IMR-90 (cell line): ENCODE data around the gene TNIP1. TPM values are rescaled to one million over a fixed set of nuclear protein-coding genes. Genes with fewer than 3 reads are reported as not detected.

Experiments
- ATAC-seq: fragments of 200-7000 bp; cut with Tn5 transposase; 2 replicates; pipeline ENCODE4 v1.9.1; 2020; ENCODE audit warnings: low read depth, mild to moderate bottlenecking, moderate library complexity
- BruUV-seq: library from RNA; stranded (reverse); fragments of 400-500 nt; replicated peaks from 2 replicates; lab custom pipeline; 2021; lab: Mats Ljungman, UMichigan
- CTCF ChIA-PET: fragments of 300-600 bp; formaldehyde crosslinking; extraction: SDS; loops from one replicate; lab custom pipeline; 2021; ENCODE audit warnings: antibody characterized with exemption; lab: Yijun Ruan, JAX
- POLR2A ChIA-PET: fragments of 300-600 bp; sonication (Branson Sonifier 250); formaldehyde crosslinking; loops from one replicate; lab custom pipeline; 2022; ENCODE audit warnings: antibody characterized with exemption; ENCODE audit not compliant: unreplicated experiment; lab: Charles Lee
- DNase-seq: peaks from one replicate; pipeline ENCODE4 v3.0.0; 2013
- H2AFZ ChIP-seq: replicated peaks from 2 replicates; pipeline ENCODE3; 2013; ENCODE audit warnings: low read length, mild to moderate bottlenecking; ENCODE audit not compliant: poor library complexity
- H2AK5ac ChIP-seq: 2 replicates; pipeline ENCODE4 v1.6.1; 2013; ENCODE audit warnings: low read depth, low read length, inconsistent platforms
- H2AK9ac ChIP-seq: replicated peaks from 2 replicates; pipeline ENCODE3; 2013; ENCODE audit warnings: mild to moderate bottlenecking, low read depth, low read length, moderate library complexity; ENCODE audit not compliant: poor library complexity
- H2BK120ac ChIP-seq: 2 replicates; pipeline ENCODE4 v1.6.1; 2013; ENCODE audit warnings: low read depth, low read length, inconsistent platforms
- H2BK15ac ChIP-seq: 3 replicates; pipeline ENCODE4 v1.6.1; 2013; ENCODE audit warnings: low read depth, low read length, inconsistent platforms
- H2BK20ac ChIP-seq: 2 replicates; pipeline ENCODE4 v1.6.1; 2013; ENCODE audit warnings: low read depth, mild to moderate bottlenecking, inconsistent platforms, low read length, moderate library complexity
- H2BK5ac ChIP-seq: 2 replicates; pipeline ENCODE4 v1.6.1; 2013; ENCODE audit warnings: mild to moderate bottlenecking, low read depth, low read length, inconsistent platforms; ENCODE audit not compliant: poor library complexity, severe bottlenecking
- H3K14ac ChIP-seq: replicated peaks from 2 replicates; pipeline ENCODE4 v1.6.1; 2013; ENCODE audit warnings: low read depth, low read length, inconsistent platforms
- H3K18ac ChIP-seq: 2 replicates; pipeline ENCODE4 v1.6.1; 2013; ENCODE audit warnings: low read depth, low read length, control low read depth
- H3K23ac ChIP-seq: 2 replicates; pipeline ENCODE4 v1.6.1; 2013; ENCODE audit warnings: low read depth, low read length, inconsistent platforms
- H3K27ac ChIP-seq: 2 replicates; pipeline ENCODE4 v1.5.1; 2013; ENCODE audit warnings: mild to moderate bottlenecking, control low read depth, low read length; ENCODE audit not compliant: insufficient read depth
- H3K27me3 ChIP-seq: 2 replicates; pipeline ENCODE4 v1.6.1; 2013; ENCODE audit warnings: low read length; ENCODE audit not compliant: control insufficient read depth, insufficient read depth
- H3K36me3 ChIP-seq: 2 replicates; pipeline ENCODE4 v1.6.1; 2013; ENCODE audit warnings: low read length, mixed read lengths; ENCODE audit not compliant: control insufficient read depth, insufficient read depth
- H3K4ac ChIP-seq: 2 replicates; pipeline ENCODE4 v1.6.1; 2013; ENCODE audit warnings: low read depth, low read length, inconsistent platforms
- H3K4me1 ChIP-seq: 2 replicates; pipeline ENCODE4 v1.6.1; 2013; ENCODE audit warnings: low read length, mixed read lengths; ENCODE audit not compliant: control insufficient read depth, insufficient read depth
- H3K4me2 ChIP-seq: 2 replicates; pipeline ENCODE4 v1.6.1; 2013; ENCODE audit warnings: low read depth, mild to moderate bottlenecking, control low read depth, low read length, moderate library complexity
- H3K4me3 ChIP-seq: 2 replicates; pipeline ENCODE4 v1.5.1; 2013; ENCODE audit warnings: low read depth, mild to moderate bottlenecking, control low read depth, low read length, moderate library complexity; ENCODE audit not compliant: insufficient read depth
- H3K56ac ChIP-seq: 2 replicates; pipeline ENCODE4 v1.6.1; 2013; ENCODE audit warnings: low read length, inconsistent platforms; ENCODE audit not compliant: insufficient read depth; ENCODE audit errors: extremely low read depth
- H3K79me1 ChIP-seq, 2 experiments: 2 replicates each; pipeline ENCODE4 v1.6.1; 2013; ENCODE audit warnings: low read length in 2 of 2, inconsistent platforms in 1 of 2, low read depth in 1 of 2
- H3K9ac ChIP-seq: 2 replicates; pipeline ENCODE4 v1.6.1; 2013; ENCODE audit warnings: low read depth, low read length, control low read depth
- H3K9me1 ChIP-seq: 2 replicates; pipeline ENCODE4 v1.6.1; 2013; ENCODE audit warnings: low read length, inconsistent platforms; ENCODE audit not compliant: insufficient read depth
- H3K9me3 ChIP-seq: 2 replicates; pipeline ENCODE4 v1.6.1; 2013; ENCODE audit warnings: low read length; ENCODE audit not compliant: control insufficient read depth, insufficient read depth
- H4K20me1 ChIP-seq: 2 replicates; pipeline ENCODE4 v1.6.1; 2013; ENCODE audit warnings: low read length, inconsistent platforms; ENCODE audit not compliant: insufficient read depth
- H4K5ac ChIP-seq: 2 replicates; pipeline ENCODE4 v1.6.1; 2013; ENCODE audit warnings: mild to moderate bottlenecking, low read depth, low read length, control low read depth
- H4K8ac ChIP-seq, 2 experiments: 2 replicates each; pipeline ENCODE4 v1.6.1; 2013; ENCODE audit warnings: low read depth in 2 of 2, low read length in 2 of 2, control low read depth in 1 of 2, inconsistent platforms in 1 of 2
- H4K91ac ChIP-seq: 2 replicates; pipeline ENCODE4 v1.6.1; 2013; ENCODE audit warnings: low read depth, low read length, inconsistent platforms; ENCODE audit not compliant: insufficient read depth
- BHLHE40 ChIP-seq: fragments of 150-350 bp; IDR thresholded peaks from 2 replicates; pipeline ENCODE4 v1.6.1; 2016; ENCODE audit warnings: mild to moderate bottlenecking, low read depth, low read length
- CEBPB ChIP-seq: IDR thresholded peaks from 2 replicates; pipeline ENCODE4 v1.6.1; 2012; ENCODE audit warnings: low read depth, low read length, improper control_type of control experiment
- CHD1 ChIP-seq: IDR thresholded peaks from 2 replicates; pipeline ENCODE4 v1.6.1; 2012; ENCODE audit warnings: low read depth, low read length, improper control_type of control experiment
- CTCF ChIP-seq: conservative IDR thresholded peaks from 2 replicates; pipeline ENCODE4 v1.5.1; 2012; ENCODE audit warnings: mild to moderate bottlenecking, low read depth, low read length, improper control_type of control experiment
- ELK1 ChIP-seq: fragments of 150-350 bp; IDR thresholded peaks from 2 replicates; pipeline ENCODE4 v1.6.1; 2016; ENCODE audit warnings: low read depth, mild to moderate bottlenecking, low read length, moderate library complexity, borderline replicate concordance
- FOS ChIP-seq: fragments of 150-350 bp; IDR thresholded peaks from 2 replicates; pipeline ENCODE4 v1.6.1; 2016; ENCODE audit warnings: low read depth, low read length
- MAFK ChIP-seq: IDR thresholded peaks from 2 replicates; pipeline ENCODE4 v1.6.1; 2012; ENCODE audit warnings: low read depth, low read length, improper control_type of control experiment
- MAZ ChIP-seq: IDR thresholded peaks from 2 replicates; pipeline ENCODE4 v1.6.1; 2012; ENCODE audit warnings: low read depth, mild to moderate bottlenecking, low read length, improper control_type of control experiment, moderate library complexity, borderline replicate concordance
- MXI1 ChIP-seq: IDR thresholded peaks from 2 replicates; pipeline ENCODE4 v1.6.1; 2012; ENCODE audit warnings: low read depth, mild to moderate bottlenecking, low read length, moderate library complexity, borderline replicate concordance
- NFE2L2 ChIP-seq: fragments of 150-350 bp; IDR thresholded peaks from 2 replicates; pipeline ENCODE4 v1.6.1; 2016; ENCODE audit warnings: low read depth, mild to moderate bottlenecking, low read length
- POLR2A ChIP-seq: IDR thresholded peaks from 2 replicates; pipeline ENCODE4 v1.6.1; 2012; ENCODE audit warnings: mild to moderate bottlenecking, low read depth, low read length
- RAD21 ChIP-seq: IDR thresholded peaks from 2 replicates; pipeline ENCODE4 v1.6.1; 2012; ENCODE audit warnings: low read length, improper control_type of control experiment
- RCOR1 ChIP-seq: IDR thresholded peaks from 2 replicates; pipeline ENCODE4 v1.6.1; 2012; ENCODE audit warnings: mild to moderate bottlenecking, low read length, improper control_type of control experiment; ENCODE audit not compliant: insufficient replicate concordance
- RFX5 ChIP-seq: IDR thresholded peaks from 2 replicates; pipeline ENCODE4 v1.8.0; 2012; ENCODE audit warnings: low read depth, mild to moderate bottlenecking, low read length, moderate library complexity
- SMC3 ChIP-seq: fragments of 150-350 bp; IDR thresholded peaks from 2 replicates; pipeline ENCODE4 v1.6.1; 2016; ENCODE audit warnings: low read depth, mild to moderate bottlenecking, antibody characterized with exemption, low read length, moderate library complexity
- WGBS, 2 experiments: methylation state at CpG; one replicate each; pipeline versions ENCODE4 v1.1.5 to v1.1.7; 2013; ENCODE audit warnings: missing lambda C conversion rate in 2 of 2; ENCODE audit not compliant: insufficient read length in 1 of 2; ENCODE audit errors: extremely low coverage in 2 of 2; 5-methylcytosine and 5-hydroxymethylcytosine counted together
- dilution Hi-C: fragments of 300-500 bp; cut with HindIII; formaldehyde crosslinking; loops from one replicate; pipeline ENCODE4 v1.14.3; 2018; ENCODE audit warnings: low sequenced_read_pairs; ENCODE audit not compliant: unreplicated experiment
- in situ Hi-C: fragments of 300-500 bp; cut with MboI; formaldehyde crosslinking; loops from 3 replicates; pipeline ENCODE4 v1.14.3; 2019; ENCODE audit warnings: low sequenced_read_pairs, inconsistent platforms, mixed read lengths
- intact Hi-C: fragments of 100-400 bp; cut with micrococcal nuclease; formaldehyde crosslinking; loops from 2 replicates; pipeline ENCODE4 v1.10.0; 2022
- polyA plus RNA-seq, 3 experiments: library from polyadenylated mRNA; depleted of rRNA; stranded (reverse); fragments of >200 nt; gene quantifications; 2 replicates each; pipeline ENCODE4 v1.2.3, GENCODE V29; 2012; ENCODE audit warnings: low replicate concordance in 1 of 3
- total RNA-seq: library from RNA; depleted of rRNA; stranded (reverse); fragments of >200 nt; gene quantifications from 2 replicates; pipeline ENCODE4 v1.2.3, GENCODE V29; 2012

The TNIP1 gene
- total and polyA plus RNA-seq, 2 of the 4 experiments (the other 2 are of a cell fraction): 63.8 to 92.8 TPM

- no peak overlapping the region for H3K23ac ChIP-seq
- no peak overlapping the region for H3K4me3 ChIP-seq
- ATAC-seq (peak; percentile 86), DNase-seq (peak; percentile 56)
- no peak overlapping the region for H4K8ac ChIP-seq
- H2BK20ac ChIP-seq: no peak overlapping the region
- in situ Hi-C loops (loop anchor here (5.0 kb wide), 1 partner anchor 63 kb away; no protein-coding TSS in a partner anchor), intact Hi-C loops (loop anchor here (1.0 kb wide), 2 partner anchors 64 to 113 kb away; no protein-coding TSS in a partner anchor), dilution Hi-C loops (no loop called here)
- H3K4ac ChIP-seq: no peak overlapping the region
- no peak overlapping the region for H3K27ac ChIP-seq
- ChIA-PET CTCF (interaction anchor here (0.6 to 4.1 kb wide), 25 partner anchors 11 to 1201 kb away, joined by 3 to 61 read pairs (median 4); partner anchors contain the start of gene ANXA6), POLR2A (no interaction called here)
- H2BK15ac ChIP-seq: no peak overlapping the region
- no peaks in the 10 kb centered on the region for H3K27me3 ChIP-seq
- no peak overlapping the region for H2BK120ac ChIP-seq
- H3K9me3 ChIP-seq: no peaks in the 10 kb centered on the region
- H2AK5ac ChIP-seq: no peak overlapping the region
- H3K4me2 ChIP-seq: no peak overlapping the region
- H3K9me1 ChIP-seq: no peaks in the 10 kb centered on the region
- no peak overlapping the region for H4K91ac ChIP-seq
- no peak overlapping the region for H3K56ac ChIP-seq
- H3K14ac ChIP-seq: no peak overlapping the region
- WGBS, 2 experiments: no CpG with 5 or more reads among the region's 7 CpGs
- peaks cover 23% of the 10 kb centered on the region for H4K20me1 ChIP-seq
- no peak overlapping the region for H3K18ac ChIP-seq
- H3K4me1 ChIP-seq: no peaks in the 10 kb centered on the region
- H3K36me3 ChIP-seq: peaks cover 59% of the 10 kb centered on the region
- H2BK5ac ChIP-seq: no peak overlapping the region
- no TSS peak for BruUV-seq
- H3K79me1 ChIP-seq: peaks cover 7 to 30% of the 10 kb centered on the region in 2 experiments; a peak in 3 of 4 replicates
- H2AFZ ChIP-seq: peak overlapping the region; percentile 34
- H4K5ac ChIP-seq: no peak overlapping the region
- no peak overlapping the region for H3K9ac ChIP-seq
- peak overlapping the region; percentile 37 for H2AK9ac ChIP-seq
- no peak for TF ChIP-seq MAZ
- no peak for TF ChIP-seq MXI1
- no peak for TF ChIP-seq CHD1
- peak; percentile 91 for TF ChIP-seq SMC3
- no peak for TF ChIP-seq POLR2A
- TF ChIP-seq BHLHE40: no peak
- TF ChIP-seq NFE2L2: no peak
- no peak for TF ChIP-seq CEBPB
- no peak for TF ChIP-seq MAFK
- no peak for TF ChIP-seq ELK1
- TF ChIP-seq RAD21: peak; percentile 89
- TF ChIP-seq FOS: no peak
- peak; percentile 80 for TF ChIP-seq CTCF
- no peak for TF ChIP-seq RCOR1
- TF ChIP-seq RFX5: no peak
Measured at GRCh38 chr5:151115272-151115905, 34.6 kb upstream of the TNIP1 start.
